Ectodermal cell (in vitro differentiated cells): Measurements from ENCODE around the gene PRAC2.

Source experiments
- H3K27ac ChIP-seq: 2 replicates; pipeline ENCODE4 v1.7.0; 2013; ENCODE audit warnings: mild to moderate bottlenecking, low read depth, low read length; ENCODE audit not compliant: insufficient read depth, poor library complexity, severe bottlenecking
- H3K27me3 ChIP-seq: 2 replicates; pipeline ENCODE4 v1.7.0; 2013; ENCODE audit warnings: mild to moderate bottlenecking, low read length; ENCODE audit not compliant: insufficient read depth, control insufficient read depth, poor library complexity, severe bottlenecking
- H3K36me3 ChIP-seq: one replicate; pipeline ENCODE4 v1.7.0; 2013; ENCODE audit warnings: low read length; ENCODE audit not compliant: control insufficient read depth, insufficient read depth
- H3K4me1 ChIP-seq: one replicate; pipeline ENCODE4 v1.7.0; 2013; ENCODE audit warnings: low read length; ENCODE audit not compliant: control insufficient read depth, insufficient read depth
- H3K4me3 ChIP-seq: 2 replicates; pipeline ENCODE4 v1.7.0; 2013; ENCODE audit warnings: low read depth, low read length, control low read depth; ENCODE audit not compliant: insufficient read depth
- H3K9me3 ChIP-seq: 2 replicates; pipeline ENCODE4 v1.7.0; 2013; ENCODE audit warnings: mild to moderate bottlenecking, low read length, moderate library complexity; ENCODE audit not compliant: control insufficient read depth
- WGBS, 2 experiments: methylation state at CpG; one replicate each; pipeline ENCODE4 v1.1.7; 2013; ENCODE audit warnings: missing lambda C conversion rate in 2 of 2; 5-methylcytosine and 5-hydroxymethylcytosine counted together

The PRAC2 gene

DNA sequence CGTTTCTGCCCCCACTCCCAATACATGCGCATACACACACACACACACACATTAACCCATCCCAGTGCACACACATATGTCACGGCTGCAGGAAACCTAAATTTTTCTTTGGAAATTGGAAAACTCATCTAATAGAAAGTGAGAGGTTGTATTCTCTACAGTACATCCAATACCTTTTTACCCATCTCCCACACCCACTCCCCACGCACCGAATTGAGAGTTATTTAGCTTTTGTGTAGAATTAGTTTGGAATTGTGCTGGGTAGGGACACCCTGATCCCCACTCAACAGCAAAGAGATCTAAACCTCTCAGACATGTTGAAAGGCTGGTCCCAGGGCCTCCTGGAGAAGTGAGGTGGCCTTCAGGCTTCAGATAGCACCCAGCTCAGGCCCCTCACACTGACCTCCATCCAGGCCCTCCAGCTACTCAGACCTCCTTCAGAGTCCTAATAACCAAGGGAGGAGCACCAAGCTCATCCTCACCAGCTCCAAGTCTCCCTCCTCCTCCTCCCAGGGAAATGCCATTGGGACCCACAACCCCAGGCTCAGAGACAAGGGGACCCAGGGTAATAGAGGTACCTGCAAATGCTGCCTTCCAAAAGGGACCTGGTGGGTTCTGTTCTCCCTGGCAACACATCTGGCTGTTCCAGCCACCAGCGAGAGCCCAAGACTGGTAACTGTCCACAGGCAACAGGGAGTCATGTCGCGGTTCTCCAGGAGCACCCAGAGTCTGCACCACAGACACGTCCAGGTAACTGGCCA is 4.6 kb downstream of the PRAC2 start:
- no peaks in the 10 kb centered on the region for H3K4me1 ChIP-seq
- H3K9me3 ChIP-seq = no peaks in the 10 kb centered on the region
- 38% methylated on average over 7 of the region's 9 CpGs for WGBS, 2 experiments
- no peak overlapping the region for H3K27ac ChIP-seq
- H3K27me3 ChIP-seq = peaks cover 100% of the 10 kb centered on the region
- no peak overlapping the region for H3K4me3 ChIP-seq
- H3K36me3 ChIP-seq = no peaks in the 10 kb centered on the region

DNA sequence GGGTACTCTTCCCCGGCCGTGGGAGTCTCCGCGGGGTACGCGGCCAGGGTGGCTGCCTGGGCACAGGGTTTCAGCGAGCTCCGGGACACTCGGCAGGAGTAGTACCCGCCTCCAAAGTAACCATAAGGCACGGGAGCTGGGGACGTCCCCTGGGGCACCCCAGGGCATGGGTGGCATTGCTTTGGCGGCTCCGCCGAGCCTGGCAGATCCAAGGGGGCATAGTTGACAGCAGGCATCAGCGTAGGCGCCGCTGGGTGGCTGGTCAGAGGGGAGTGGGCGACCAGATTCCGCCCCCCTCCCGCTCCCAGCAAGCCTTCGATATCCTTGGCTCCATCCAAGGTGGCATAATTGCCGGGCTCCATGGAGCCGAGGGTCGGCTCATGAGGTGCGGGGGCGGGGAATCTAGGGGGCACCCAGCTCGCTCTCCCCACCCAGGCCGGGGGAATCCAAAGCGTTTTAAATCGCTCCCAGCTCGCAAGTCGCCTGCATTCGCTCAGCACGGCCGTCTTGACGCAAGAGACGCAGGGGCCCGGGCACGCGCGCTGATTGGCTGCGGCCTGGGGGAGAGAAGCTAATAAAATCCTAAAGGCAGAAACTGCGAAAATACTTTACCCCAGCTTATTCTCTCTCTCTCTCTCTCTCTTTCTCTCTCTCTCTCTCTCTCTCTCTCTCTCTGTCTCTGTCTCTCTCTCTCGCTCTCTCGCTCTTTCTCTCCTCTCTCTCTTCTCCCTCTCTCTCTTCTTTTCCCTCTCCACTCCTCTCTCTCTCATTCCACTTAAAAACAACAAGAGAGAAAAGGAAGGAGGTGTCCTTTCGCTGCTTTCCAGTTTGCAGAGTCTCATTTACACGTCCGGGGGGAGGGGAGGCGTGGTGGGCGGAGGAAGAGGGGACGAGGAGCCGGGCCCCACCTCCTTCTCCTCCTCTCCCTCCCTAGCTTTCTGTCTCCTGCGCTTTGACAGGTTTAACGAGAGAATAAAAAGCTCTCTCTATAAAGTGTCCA is 5.5 kb downstream of the PRAC2 start, which contains the start of gene HOXB13:
Gene HOXB13, minus strand, starts transcription at position 519 of the 1,000 bp plus-strand sequence. Its CDS starts 157 bp downstream, at position 362.
- no peak within 1 kb of the TSS for H3K27ac ChIP-seq
- no peaks in the 10 kb centered on the region for H3K4me1 ChIP-seq
- WGBS, 2 experiments = 5 to 6% methylated on average over 46 to 55 of the region's 55 CpGs
- no peaks in the 10 kb centered on the region for H3K36me3 ChIP-seq
- no peaks in the 10 kb centered on the region for H3K9me3 ChIP-seq
- H3K4me3 ChIP-seq = peak within 1 kb of the TSS; percentile 23
- peaks cover 100% of the 10 kb centered on the region for H3K27me3 ChIP-seq

DNA sequence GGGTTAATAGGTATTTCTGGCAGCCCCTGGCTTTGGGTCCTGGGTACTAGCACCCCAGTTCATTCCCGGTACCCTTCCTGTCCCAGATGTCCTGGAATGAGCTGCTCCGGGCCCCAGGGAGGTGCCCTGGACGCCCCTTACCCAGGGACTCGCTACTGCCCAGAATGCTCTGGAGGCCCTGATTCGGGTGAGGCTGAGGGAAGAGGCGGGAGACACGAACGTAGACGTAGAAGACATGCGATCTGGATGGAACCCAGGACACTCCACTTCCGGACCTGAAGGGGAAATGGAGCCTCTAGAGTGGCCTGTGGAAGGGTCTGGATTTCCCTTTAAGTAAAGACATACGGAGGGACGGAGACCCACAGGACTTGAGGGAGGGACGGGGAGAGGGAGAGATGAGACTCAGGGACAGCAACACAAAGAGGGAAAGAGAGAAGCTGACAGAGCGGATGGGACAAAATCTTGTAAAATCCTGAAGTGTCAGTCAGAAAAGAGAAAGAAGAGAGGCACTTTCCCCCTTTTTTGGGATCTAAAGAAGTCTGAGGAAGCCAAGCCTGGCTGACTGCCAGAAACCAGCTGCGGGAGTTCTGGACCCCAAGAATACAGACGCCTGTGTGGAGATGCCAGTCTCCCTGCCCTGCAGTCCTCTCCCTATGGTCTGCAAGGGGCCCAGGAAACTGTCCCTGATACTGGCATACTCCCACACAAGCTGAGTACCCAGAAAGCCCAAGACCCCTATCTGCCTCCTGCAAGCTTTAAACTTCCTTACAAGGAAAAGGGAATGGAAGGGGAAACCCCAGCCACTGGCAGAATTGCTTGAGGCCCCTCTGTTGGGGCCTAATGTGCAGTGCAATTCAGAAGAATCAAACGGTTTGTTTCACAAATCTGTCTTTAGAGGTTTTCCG is 6.6 kb downstream of the PRAC2 start:
- H3K4me1 ChIP-seq = no peaks in the 10 kb centered on the region
- H3K9me3 ChIP-seq = no peaks in the 10 kb centered on the region
- H3K36me3 ChIP-seq = no peaks in the 10 kb centered on the region
- 6 to 9% methylated on average over 19 of the region's 19 CpGs for WGBS, 2 experiments
- peaks cover 100% of the 10 kb centered on the region for H3K27me3 ChIP-seq
- H3K4me3 ChIP-seq = no peak overlapping the region
- H3K27ac ChIP-seq = no peak overlapping the region

DNA sequence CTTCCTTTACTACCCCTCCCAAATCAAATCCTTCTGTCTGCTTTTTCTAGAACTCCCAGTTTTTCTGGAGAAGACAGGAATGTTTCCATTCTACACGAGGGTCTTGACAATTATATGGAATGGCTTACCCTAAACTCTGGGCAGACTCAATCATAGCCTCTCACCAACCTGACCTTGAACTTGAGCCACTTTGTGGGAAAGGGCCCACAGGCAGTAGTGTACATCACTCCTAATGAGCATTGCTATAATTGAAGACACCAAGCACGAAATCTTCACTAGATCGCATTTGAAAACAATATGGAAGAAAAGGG is 7.2 kb downstream of the PRAC2 start:
- Histone ChIP-seq H3K4me3 (no peak overlapping the region), H3K27ac (no peak overlapping the region), H3K36me3 (no peaks in the 10 kb centered on the region), H3K27me3 (peaks cover 100% of the 10 kb centered on the region), H3K4me1 (no peaks in the 10 kb centered on the region), H3K9me3 (no peaks in the 10 kb centered on the region)
- 53 to 54% methylated on average over 3 of the region's 3 CpGs for WGBS, 2 experiments

DNA sequence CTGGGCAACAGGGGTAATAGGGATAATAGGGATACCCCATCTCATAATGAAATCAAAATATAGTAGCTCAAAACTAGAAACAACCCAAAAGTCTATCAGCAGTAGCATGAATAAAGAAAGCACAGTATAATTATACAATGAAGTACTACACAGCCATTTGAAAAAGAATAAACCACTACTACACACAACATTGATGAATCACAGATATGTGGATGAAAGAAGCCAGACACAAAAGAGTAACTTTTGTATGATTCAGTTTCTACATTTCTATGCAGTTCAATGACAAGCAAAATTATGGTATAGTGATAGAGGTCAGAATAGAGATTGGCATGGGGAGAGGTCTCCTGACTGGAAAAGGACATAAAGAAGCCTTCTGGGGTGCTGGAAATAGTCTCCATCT is 8.4 kb downstream of the PRAC2 start:
- H3K9me3 ChIP-seq = no peaks in the 10 kb centered on the region
- no peaks in the 10 kb centered on the region for H3K36me3 ChIP-seq
- H3K4me1 ChIP-seq = no peaks in the 10 kb centered on the region
- H3K4me3 ChIP-seq = no peak overlapping the region
- H3K27me3 ChIP-seq = peaks cover 100% of the 10 kb centered on the region
- H3K27ac ChIP-seq = no peak overlapping the region

DNA sequence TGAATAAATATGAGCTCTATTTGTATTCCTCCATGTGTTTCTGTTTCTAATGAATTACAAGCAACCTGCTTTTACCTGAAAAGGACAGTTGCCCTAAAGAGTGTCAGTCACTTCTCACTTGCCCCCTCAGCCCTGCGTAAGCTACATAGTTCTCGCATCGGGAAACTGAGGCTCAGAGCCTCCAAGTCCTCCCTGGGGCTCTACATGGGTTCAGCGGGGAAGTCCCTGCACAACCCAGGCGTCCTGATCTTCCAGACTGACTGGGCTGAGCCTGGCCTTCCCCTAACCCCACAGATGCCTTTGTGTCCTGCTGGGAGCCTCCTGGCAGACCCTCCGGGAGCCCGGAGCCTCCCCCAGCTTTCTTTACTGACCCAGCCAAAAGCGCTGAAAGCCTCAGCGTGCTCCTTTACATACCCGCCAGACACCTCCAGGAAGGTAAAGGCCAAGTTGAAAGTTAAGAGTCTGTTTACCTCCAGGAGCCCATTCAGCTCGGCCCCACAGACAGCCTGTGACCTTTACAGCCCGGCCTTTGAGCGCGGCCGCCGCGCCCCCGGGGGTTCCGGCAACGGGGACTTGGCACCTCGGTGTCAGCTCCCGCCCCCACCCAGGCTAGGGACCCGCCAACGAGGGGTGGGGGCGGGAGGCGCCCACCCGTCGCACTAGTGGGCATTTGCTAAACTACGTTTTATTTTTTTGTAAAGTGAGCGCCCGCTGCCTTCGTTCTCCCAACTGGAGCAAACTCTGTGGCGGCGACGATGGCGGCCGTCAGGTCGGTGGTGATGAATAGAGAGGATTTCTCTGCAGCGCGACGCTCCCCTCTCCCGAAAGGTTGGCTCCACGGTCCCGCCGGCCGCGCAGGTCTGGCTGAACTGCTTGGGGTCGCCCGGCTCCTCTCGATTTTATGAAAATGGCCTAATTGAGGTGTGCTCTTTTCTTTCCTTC is 10.0 kb downstream of the PRAC2 start:
- Histone ChIP-seq H3K4me1 (no peaks in the 10 kb centered on the region), H3K4me3 (no peak overlapping the region), H3K27me3 (peaks cover 100% of the 10 kb centered on the region), H3K36me3 (no peaks in the 10 kb centered on the region), H3K9me3 (no peaks in the 10 kb centered on the region), H3K27ac (no peak overlapping the region)
- 3 to 4% methylated on average over 50 of the region's 50 CpGs for WGBS, 2 experiments

DNA sequence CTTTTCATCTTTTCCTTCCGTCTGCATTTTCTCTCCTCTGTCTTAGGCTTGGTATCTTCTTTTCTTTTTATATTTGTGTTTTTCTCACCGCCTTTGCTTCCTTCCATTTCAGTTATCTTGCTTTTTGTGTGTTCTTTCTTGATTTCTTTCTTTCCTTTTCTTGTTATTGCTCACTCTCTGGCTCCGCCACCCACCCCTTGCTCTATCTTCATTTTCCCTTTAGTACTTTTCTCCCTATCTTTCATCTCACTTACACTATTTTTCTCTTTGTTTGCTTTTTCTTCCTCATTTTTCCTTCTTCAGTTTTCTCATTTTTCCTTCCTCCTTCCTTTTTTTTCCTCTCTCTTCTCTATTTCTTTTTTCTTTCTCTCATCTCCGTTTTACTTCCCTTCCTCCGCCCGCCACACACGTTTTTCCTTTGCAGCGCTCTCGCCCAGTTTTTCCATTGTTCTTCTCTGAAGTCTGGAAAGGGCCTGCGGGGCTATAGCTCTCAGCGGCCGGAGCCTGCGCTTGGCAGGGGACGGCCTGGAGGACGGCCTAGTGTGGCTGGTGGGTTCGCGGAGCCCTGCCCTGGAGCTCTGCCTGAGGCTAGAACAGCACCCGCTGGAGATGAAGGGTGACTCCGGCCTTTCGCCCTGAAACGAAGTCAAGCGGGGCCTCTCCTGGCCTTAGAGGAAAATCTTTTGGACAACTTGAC is 10.8 kb downstream of the PRAC2 start:
- Histone ChIP-seq H3K4me1 (no peaks in the 10 kb centered on the region), H3K27ac (no peak overlapping the region), H3K4me3 (no peak overlapping the region), H3K9me3 (no peaks in the 10 kb centered on the region), H3K27me3 (peaks cover 100% of the 10 kb centered on the region), H3K36me3 (no peaks in the 10 kb centered on the region)
- 10 to 12% methylated on average over 22 of the region's 22 CpGs for WGBS, 2 experiments

DNA sequence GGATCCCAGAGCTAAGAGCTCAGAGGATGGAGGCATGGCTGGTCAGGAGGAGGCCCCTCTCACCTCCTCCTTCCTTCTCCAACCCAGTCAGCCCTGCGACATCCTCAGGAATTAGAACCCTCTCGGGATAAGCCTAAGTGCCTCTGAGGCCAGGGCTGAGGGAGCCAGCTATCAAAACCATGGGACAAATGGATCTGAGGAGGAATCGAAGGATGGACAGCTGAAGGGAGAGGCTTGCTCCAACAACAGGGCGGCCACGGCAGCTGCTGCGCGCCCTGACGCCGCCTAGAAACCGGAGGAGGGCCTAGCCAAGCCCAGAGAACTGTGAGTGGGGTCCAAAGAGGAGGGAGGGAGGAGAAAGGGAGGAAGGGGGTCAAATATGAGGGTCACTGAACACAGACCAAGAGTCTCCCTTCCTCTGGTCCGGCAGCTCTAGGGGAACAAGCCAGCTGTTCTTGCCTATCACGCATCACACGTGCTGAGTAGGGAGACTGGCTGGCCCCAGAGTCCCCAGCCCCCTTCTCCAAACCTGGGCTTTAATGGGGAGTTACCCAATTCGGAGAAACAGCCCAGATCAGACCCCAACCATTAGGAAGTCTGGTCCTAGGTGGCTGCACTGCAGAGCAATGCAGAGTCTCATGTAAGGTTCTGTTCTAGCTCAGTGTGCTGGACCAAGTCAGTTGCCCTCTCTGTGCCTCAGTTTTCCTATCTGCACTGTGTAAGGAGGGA is 11.5 kb downstream of the PRAC2 start:
- Histone ChIP-seq H3K36me3 (no peaks in the 10 kb centered on the region), H3K27me3 (peaks cover 100% of the 10 kb centered on the region), H3K4me1 (no peaks in the 10 kb centered on the region), H3K4me3 (no peak overlapping the region), H3K9me3 (no peaks in the 10 kb centered on the region), H3K27ac (no peak overlapping the region)
- WGBS, 2 experiments = 13 to 16% methylated on average over 14 of the region's 14 CpGs
